ENCODE measurements around the gene MXD4.

Gene MXD4

DNA sequence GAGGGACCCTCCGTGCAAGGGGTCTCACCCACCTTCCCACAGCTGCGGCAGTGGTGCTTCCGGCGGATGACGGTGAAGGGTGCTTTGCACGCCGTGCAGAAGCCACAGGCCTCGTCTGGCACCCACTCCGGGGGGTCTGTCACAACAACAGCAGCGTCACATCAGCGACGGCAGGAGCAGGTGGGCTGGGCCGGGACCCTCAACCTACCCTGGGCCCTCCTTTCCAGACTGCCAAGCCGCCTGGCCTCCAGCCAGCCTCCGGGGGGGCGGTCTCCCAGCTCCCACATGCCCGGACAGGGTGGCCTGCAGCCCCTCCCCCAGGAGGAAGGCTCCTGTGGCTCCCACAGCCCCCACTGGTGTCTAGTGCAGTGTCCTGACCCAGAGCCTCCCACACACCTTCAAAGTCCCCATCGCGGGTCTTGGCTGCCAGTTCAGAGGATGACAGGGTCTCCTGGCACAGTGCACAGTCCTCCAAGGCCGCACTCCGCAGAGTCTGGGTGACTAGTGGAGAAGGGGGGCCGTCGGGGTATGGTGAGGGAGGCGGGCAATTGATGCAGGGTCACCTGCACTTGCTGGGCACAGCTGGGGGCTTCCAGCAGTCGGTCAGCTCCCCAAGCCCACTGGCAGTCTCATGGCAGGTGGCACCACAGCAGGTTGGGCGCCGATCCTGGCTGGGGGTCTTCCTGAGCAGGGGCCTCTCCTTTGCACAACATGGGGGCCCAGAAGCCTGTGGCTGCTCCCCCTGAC, 9.5 kb upstream of the MXD4 start:
- Mint-ChIP-seq H3K9me3 (no peaks in the 10 kb centered on the region), H3K27me3 (ENCODE audit: low read depth) (no peaks in the 10 kb centered on the region), H3K36me3 (ENCODE audit: low read depth) (no peaks in the 10 kb centered on the region), H3K4me1 (peaks cover 30% of the 10 kb centered on the region), H3K27ac (no peak overlapping the region), H3K4me3 (no peak overlapping the region)
- TF ChIP-seq, protein P1, sequence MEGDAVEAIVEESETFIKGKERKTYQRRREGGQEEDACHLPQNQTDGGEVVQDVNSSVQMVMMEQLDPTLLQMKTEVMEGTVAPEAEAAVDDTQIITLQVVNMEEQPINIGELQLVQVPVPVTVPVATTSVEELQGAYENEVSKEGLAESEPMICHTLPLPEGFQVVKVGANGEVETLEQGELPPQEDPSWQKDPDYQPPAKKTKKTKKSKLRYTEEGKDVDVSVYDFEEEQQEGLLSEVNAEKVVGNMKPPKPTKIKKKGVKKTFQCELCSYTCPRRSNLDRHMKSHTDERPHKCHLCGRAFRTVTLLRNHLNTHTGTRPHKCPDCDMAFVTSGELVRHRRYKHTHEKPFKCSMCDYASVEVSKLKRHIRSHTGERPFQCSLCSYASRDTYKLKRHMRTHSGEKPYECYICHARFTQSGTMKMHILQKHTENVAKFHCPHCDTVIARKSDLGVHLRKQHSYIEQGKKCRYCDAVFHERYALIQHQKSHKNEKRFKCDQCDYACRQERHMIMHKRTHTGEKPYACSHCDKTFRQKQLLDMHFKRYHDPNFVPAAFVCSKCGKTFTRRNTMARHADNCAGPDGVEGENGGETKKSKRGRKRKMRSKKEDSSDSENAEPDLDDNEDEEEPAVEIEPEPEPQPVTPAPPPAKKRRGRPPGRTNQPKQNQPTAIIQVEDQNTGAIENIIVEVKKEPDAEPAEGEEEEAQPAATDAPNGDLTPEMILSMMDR (IDR thresholded peaks at IDR 0.05; ENCODE audit: unreplicated experiment in 3 of 3), result no peak

DNA sequence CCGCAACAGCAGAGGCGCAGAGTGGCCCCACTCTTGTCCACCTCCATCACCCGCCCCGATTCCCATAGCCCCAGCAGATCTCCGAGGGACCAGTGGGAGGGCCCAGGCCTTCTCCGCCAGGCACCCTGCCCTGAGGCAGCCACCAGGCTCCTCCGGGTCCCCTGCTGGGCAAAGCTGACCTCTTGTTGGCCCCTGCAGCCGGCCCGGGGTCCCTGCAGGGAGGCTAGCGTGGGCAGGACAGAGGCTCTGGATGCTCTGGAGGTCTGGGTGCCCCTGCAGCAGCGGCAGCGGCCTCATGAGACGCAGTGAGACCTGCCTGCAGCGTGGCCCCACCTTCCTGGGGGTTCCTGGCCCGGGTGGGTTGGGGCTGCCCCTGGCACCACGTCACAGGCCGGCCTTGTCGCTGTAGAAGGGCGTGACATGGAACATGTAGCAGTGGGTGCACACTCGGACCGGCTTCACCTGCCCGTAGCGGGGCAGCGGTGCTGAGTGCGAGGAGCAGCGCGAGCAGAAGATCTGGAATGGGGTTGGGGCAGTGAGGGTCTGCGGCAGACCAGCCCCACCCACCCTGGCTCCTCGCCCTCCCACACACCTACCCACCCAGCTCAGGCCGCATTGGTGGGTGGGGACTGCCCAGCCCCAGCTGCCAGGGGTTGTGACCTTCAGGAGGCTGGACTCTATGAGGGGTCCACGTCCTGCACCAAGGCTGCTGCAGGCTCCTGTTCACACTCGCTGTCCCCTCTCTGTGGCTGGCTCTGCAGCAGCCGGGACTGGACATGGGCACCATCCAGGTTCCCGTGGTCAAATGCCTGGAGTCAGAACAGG, 8.6 kb upstream of the MXD4 start:
- Mint-ChIP-seq H3K36me3 (ENCODE audit: low read depth) (no peaks in the 10 kb centered on the region), H3K27me3 (ENCODE audit: low read depth) (no peaks in the 10 kb centered on the region), H3K27ac (no peak overlapping the region), H3K4me3 (no peak overlapping the region), H3K4me1 (peaks cover 34% of the 10 kb centered on the region), H3K9me3 (no peaks in the 10 kb centered on the region)
- TF ChIP-seq, protein P1 (IDR thresholded peaks at IDR 0.05; ENCODE audit: unreplicated experiment in 3 of 3), result no peak

DNA sequence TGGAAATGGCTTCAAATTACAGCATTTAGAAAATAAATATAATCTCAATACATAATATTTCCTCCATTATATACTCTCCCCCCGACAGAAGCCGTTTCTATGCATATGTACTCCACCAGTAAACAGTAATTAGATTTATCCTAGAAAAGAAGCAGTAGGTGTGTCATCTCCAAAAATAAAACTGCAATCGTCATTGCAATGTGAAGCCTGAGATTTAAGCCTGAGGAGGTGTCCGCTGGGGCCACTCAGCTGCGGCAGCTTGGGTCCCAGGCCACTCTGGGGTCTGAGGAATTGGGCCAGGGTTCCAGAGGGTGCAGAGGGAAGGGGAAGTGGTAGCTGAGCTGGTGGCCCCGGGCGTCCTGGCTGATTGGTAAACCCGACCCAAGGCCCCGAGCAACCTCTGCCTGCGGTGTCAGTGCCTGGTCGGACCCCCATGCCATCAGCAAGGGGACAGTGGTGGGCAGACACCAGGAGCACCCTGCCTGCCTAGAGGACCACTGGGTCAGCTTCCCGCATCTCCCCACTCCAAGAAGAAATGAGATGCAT, 7.8 kb upstream of the MXD4 start:
- Mint-ChIP-seq H3K27me3 (ENCODE audit: low read depth) (no peaks in the 10 kb centered on the region), H3K27ac (peak overlapping the region in 2 of 3 experiments; percentile 25 to 69), H3K9me3 (no peaks in the 10 kb centered on the region), H3K36me3 (ENCODE audit: low read depth) (no peaks in the 10 kb centered on the region), H3K4me1 (peaks cover 34% of the 10 kb centered on the region), H3K4me3 (peak overlapping the region in 1 of 3 experiments; percentile 5)
- TF ChIP-seq, protein P1 (IDR thresholded peaks at IDR 0.05; ENCODE audit: unreplicated experiment in 3 of 3), result no peak

DNA sequence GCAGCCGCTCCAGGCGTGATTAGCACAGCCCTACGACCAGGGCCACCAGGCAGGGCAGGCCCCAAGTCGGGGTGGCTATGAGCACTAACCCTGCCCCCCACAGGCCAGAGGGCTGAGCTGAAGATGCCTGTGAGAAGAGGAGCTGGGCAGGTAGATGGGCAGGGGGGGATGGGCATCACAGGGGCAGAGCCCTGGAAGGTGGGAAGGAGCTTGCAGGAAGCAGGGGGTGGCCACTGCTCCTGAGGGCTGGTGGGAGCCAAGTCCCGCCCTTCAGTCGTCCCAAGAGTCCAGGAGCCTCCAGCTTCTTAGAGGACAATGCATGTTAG, 7.3 kb upstream of the MXD4 start:
- Mint-ChIP-seq H3K9me3 (no peaks in the 10 kb centered on the region), H3K4me1 (peaks cover 30% of the 10 kb centered on the region), H3K4me3 (peak overlapping the region in 1 of 3 experiments; percentile 5), H3K27ac (peak overlapping the region in 2 of 3 experiments; percentile 25 to 69), H3K36me3 (ENCODE audit: low read depth) (no peaks in the 10 kb centered on the region), H3K27me3 (ENCODE audit: low read depth) (no peaks in the 10 kb centered on the region)
- TF ChIP-seq, protein P1 (IDR thresholded peaks at IDR 0.05; ENCODE audit: unreplicated experiment in 3 of 3), result no peak

DNA sequence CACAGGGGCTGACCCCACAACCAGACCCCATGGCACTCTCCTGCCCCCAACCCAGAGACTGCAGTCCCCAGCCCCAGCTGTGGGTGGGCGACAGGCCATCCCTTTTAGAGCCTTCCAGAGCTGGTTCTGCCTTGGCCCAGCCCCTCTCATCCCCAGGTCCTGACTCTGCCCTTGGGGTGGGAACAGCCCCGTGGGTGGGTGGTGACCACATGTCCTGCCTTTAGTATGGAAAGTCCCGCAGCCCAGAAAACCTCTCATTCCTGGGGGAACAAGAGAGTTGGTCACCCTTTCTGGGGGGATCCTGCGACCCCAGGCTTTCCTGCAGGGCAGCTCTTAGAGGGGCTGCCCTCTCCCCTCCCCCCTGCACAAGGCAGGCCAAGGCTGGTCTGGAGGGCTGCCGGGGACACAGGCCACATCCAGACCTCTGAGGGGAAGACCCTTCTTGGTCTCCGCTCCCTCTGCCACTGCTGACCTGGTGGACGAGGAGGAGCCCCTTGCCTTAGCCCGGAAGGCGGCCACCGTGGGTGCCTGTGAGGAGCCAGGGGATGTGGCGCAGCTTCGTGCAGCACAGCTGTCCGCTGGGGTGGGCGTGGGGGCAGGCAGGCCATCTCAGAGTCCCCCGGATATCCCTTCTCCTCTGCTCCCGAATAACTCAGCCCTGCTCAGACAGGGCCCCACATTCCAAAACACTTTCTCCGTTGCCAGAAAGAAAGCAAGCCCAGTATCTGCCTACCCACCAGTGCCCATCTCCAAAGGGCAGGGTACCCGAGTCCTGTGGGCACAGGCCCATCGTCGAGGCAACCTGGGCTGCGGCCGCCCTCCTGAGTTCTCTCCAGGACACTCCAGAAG, 6.7 kb upstream of the MXD4 start:
- Mint-ChIP-seq H3K4me1 (peaks cover 28% of the 10 kb centered on the region), H3K9me3 (no peaks in the 10 kb centered on the region), H3K4me3 (no peak overlapping the region), H3K27ac (peak overlapping the region in 1 of 3 experiments; percentile 69), H3K27me3 (ENCODE audit: low read depth) (no peaks in the 10 kb centered on the region), H3K36me3 (ENCODE audit: low read depth) (no peaks in the 10 kb centered on the region)
- TF ChIP-seq, protein P1 (IDR thresholded peaks at IDR 0.05; ENCODE audit: unreplicated experiment in 3 of 3), result no peak
